ENCODE data around the gene EMC7.

EMC7 gene

DNA sequence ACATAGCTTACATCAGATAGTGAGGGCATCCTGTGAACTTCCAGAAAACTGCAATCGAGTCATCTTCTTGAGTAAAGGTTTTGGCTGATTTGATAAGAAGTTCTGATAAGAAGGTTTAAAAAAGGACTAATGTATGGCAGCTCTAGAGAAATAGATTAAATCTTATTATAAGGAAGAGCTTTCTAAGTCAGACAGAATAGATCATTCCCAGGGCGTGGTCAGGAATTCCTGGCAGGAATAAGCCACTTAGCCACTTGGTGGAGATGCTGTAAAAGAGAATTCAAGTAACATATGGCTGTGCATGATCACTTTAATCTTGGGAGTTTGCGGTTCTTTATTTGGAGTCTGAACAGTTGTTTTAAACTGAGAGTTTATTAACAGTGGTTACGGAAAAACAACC lies 17.6 kb upstream of the EMC7 start:
- no peak overlapping the region for H3K9ac ChIP-seq (ENCODE audit: low read depth, low read length)
- H3K4me1 ChIP-seq (ENCODE audit: insufficient read depth, low read length): no peaks in the 10 kb centered on the region
- H3K27me3 ChIP-seq (ENCODE audit: insufficient read depth, low read length): no peaks in the 10 kb centered on the region
- H3K9me3 ChIP-seq (ENCODE audit: insufficient read depth, low read depth, low read length): no peaks in the 10 kb centered on the region
- no peak overlapping the region for H3K4me3 ChIP-seq (ENCODE audit: low read length)
- WGBS: 84% methylated on average over 3 of the region's 4 CpGs
- no peaks in the 10 kb centered on the region for H3K36me3 ChIP-seq (ENCODE audit: insufficient read depth, low read length)
- no peak overlapping the region for H3K27ac ChIP-seq (ENCODE audit: low read depth, low read length)

DNA sequence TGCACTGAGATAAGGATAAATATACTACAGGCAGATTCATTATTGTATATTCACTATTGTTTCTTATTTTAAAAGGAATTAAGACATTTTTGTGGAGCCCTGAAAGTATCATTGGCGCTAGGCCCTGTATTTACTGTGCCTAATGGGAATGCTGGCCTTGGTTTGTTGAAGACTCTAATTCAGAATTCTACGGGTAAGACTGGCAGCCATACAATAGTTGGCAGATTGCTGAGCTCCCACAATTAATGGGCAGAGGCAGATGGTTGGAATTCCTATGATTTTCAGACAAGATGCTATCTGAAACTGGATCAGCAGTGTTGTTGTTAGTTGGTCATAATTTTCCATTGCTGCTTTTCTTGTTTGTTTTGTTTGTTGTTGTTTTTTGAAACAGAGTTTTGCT lies 15.0 kb upstream of the EMC7 start:
- Histone ChIP-seq H3K27me3 (ENCODE audit: insufficient read depth, low read length) (no peaks in the 10 kb centered on the region), H3K4me1 (ENCODE audit: insufficient read depth, low read length) (no peaks in the 10 kb centered on the region), H3K9ac (ENCODE audit: low read depth, low read length) (no peak overlapping the region), H3K27ac (ENCODE audit: low read depth, low read length) (no peak overlapping the region), H3K4me3 (ENCODE audit: low read length) (no peak overlapping the region), H3K36me3 (ENCODE audit: insufficient read depth, low read length) (no peaks in the 10 kb centered on the region), H3K9me3 (ENCODE audit: insufficient read depth, low read depth, low read length) (no peaks in the 10 kb centered on the region)
- 94% methylated on average over 2 of the region's 2 CpGs for WGBS

DNA sequence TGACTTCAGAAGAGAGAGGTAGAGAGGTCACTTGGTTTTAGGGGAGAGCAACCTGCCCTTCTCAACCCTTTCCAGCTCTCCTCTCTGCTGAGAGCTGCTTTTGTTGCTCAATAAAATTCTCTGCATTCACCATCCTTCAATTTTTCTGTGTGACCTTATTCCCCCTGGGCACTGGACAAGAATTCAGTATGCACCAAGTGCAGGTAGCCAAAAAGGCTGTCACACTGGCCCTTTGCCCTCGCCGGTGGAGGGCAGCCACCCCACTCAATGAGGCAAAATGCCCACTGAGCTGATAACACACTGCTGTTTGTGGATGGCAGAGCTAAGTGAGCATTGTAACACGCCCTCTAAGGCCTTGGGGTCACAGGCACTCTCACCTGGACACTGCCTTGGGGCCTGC lies 13.1 kb upstream of the EMC7 start:
- Histone ChIP-seq H3K36me3 (ENCODE audit: insufficient read depth, low read length) (no peaks in the 10 kb centered on the region), H3K27ac (ENCODE audit: low read depth, low read length) (no peak overlapping the region), H3K9ac (ENCODE audit: low read depth, low read length) (no peak overlapping the region), H3K9me3 (ENCODE audit: insufficient read depth, low read depth, low read length) (no peaks in the 10 kb centered on the region), H3K4me3 (ENCODE audit: low read length) (no peak overlapping the region), H3K27me3 (ENCODE audit: insufficient read depth, low read length) (no peaks in the 10 kb centered on the region), H3K4me1 (ENCODE audit: insufficient read depth, low read length) (no peaks in the 10 kb centered on the region)
- WGBS: 90% methylated on average over 3 of the region's 3 CpGs

DNA sequence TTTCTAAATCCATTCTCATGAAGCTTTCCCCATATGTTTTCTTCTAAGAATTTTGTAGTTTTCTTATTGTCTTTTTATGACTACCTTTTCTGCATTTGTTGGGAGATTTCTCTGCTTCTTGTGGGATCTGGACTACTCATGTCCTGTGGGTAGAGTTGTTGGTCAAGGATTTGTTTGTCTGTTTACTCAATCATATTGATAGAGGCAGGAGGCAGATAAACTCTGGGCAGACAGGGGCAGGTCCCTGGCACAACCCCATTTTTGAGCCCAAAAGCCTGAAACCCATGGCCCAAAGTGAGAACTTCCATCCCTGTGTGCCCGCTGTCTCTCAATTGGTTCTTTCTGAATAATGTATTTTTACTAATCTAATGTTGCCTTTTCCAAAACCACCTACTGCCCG lies 12.6 kb upstream of the EMC7 start:
- no CpG with 5 or more reads among the region's 2 CpGs for WGBS
- no peaks in the 10 kb centered on the region for H3K4me1 ChIP-seq (ENCODE audit: insufficient read depth, low read length)
- H3K36me3 ChIP-seq (ENCODE audit: insufficient read depth, low read length): no peaks in the 10 kb centered on the region
- no peak overlapping the region for H3K9ac ChIP-seq (ENCODE audit: low read depth, low read length)
- no peaks in the 10 kb centered on the region for H3K9me3 ChIP-seq (ENCODE audit: insufficient read depth, low read depth, low read length)
- no peaks in the 10 kb centered on the region for H3K27me3 ChIP-seq (ENCODE audit: insufficient read depth, low read length)
- no peak overlapping the region for H3K4me3 ChIP-seq (ENCODE audit: low read length)
- no peak overlapping the region for H3K27ac ChIP-seq (ENCODE audit: low read depth, low read length)

DNA sequence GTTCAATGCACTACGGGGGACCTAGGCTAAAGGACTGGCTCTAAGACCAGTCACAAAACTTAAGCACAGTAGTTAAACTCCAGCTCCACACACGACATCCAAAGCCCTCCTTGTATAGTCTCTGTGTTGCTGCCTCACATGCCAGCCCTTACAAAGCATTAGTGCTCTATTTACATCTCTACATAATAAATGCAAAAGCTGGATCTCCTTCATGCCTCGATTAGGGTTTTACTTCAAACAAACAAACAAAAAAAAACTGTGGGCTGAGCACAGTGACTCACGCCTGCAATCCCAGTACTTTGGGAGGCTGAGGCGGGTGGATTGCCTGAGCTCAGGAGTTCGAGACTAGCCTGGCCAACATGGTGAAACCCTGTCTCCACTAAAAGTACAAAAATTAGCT lies 9.8 kb upstream of the EMC7 start:
- H3K4me3 ChIP-seq (ENCODE audit: low read length): no peak overlapping the region
- H3K27me3 ChIP-seq (ENCODE audit: insufficient read depth, low read length): no peaks in the 10 kb centered on the region
- no peaks in the 10 kb centered on the region for H3K36me3 ChIP-seq (ENCODE audit: insufficient read depth, low read length)
- H3K27ac ChIP-seq (ENCODE audit: low read depth, low read length): no peak overlapping the region
- 70% methylated on average over 6 of the region's 6 CpGs for WGBS
- H3K4me1 ChIP-seq (ENCODE audit: insufficient read depth, low read length): no peaks in the 10 kb centered on the region
- no peak overlapping the region for H3K9ac ChIP-seq (ENCODE audit: low read depth, low read length)
- H3K9me3 ChIP-seq (ENCODE audit: insufficient read depth, low read depth, low read length): no peaks in the 10 kb centered on the region

DNA sequence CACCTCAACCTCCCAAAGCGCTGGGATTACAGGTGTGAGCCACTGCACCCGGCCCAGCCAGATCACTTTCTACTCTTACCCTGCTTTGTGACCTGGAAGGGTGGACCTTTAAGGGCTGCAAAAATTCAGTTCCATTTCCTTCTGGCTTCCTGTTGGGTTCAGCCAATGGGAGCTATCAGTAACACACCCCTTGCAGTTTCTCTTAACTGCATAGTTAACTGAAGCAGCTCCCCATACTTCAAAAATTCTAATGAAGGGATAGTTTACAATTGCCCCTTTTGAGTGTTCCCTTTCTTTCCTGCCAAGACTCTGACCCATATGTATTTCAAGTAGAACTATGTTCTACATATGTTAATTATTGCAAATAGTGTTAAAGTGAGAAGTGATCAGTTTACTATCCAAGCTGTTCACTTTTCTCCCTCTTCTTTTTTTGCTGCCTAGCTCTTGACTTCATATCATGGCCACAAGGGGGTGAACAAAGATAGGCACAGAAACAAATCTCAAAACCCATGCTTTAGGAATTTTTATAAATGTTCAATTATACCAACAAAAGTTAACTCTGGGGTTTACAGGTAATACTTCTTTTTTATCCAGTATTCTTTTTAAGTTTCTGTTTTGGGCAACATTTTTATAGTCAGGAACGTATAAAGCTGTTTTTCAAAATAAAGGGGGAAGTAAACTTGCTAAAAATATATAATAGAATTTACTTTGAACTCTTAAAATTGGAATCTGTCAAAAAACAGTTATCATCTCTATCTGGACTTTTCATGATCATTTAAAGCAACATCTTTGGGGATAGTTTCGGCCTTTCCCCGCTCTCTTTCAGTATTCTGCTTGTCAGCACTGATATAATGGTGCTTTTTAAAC lies 8.4 kb upstream of the EMC7 start:
- no peak overlapping the region for H3K27ac ChIP-seq (ENCODE audit: low read depth, low read length)
- H3K9ac ChIP-seq (ENCODE audit: low read depth, low read length): no peak overlapping the region
- no peaks in the 10 kb centered on the region for H3K4me1 ChIP-seq (ENCODE audit: insufficient read depth, low read length)
- no peaks in the 10 kb centered on the region for H3K9me3 ChIP-seq (ENCODE audit: insufficient read depth, low read depth, low read length)
- no peaks in the 10 kb centered on the region for H3K36me3 ChIP-seq (ENCODE audit: insufficient read depth, low read length)
- 88% methylated on average over 4 of the region's 5 CpGs for WGBS
- no peaks in the 10 kb centered on the region for H3K27me3 ChIP-seq (ENCODE audit: insufficient read depth, low read length)
- no peak overlapping the region for H3K4me3 ChIP-seq (ENCODE audit: low read length)

DNA sequence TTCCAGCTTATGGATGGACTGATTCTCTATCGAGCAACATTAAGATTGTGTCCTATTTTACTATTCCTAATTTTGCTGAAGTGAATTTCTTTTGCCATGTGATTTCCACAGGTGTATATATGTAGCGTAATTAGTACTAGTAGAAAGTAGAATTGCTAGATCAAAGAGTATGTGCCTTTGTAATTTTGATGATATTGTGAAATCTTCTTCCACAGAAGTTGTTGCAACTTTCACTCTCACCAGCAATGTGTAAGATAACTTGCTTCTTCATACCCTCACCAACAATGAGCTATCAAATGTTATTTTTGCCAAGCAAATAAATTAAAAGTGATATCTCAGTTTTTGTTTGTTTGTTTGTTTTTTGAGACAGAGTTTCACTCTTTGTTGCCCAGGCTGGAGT lies 5.7 kb upstream of the EMC7 start:
- 0 out of 2 replicates have a peak, but pooled peaks cover 4% of the 10 kb centered on the region for H3K4me1 ChIP-seq (ENCODE audit: insufficient read depth, low read length)
- no peaks in the 10 kb centered on the region for H3K9me3 ChIP-seq (ENCODE audit: insufficient read depth, low read depth, low read length)
- no peaks in the 10 kb centered on the region for H3K36me3 ChIP-seq (ENCODE audit: insufficient read depth, low read length)
- 97% methylated on average over 2 of the region's 2 CpGs for WGBS
- H3K27ac ChIP-seq (ENCODE audit: low read depth, low read length): no peak overlapping the region
- no peak overlapping the region for H3K9ac ChIP-seq (ENCODE audit: low read depth, low read length)
- H3K4me3 ChIP-seq (ENCODE audit: low read length): no peak overlapping the region
- no peaks in the 10 kb centered on the region for H3K27me3 ChIP-seq (ENCODE audit: insufficient read depth, low read length)

DNA sequence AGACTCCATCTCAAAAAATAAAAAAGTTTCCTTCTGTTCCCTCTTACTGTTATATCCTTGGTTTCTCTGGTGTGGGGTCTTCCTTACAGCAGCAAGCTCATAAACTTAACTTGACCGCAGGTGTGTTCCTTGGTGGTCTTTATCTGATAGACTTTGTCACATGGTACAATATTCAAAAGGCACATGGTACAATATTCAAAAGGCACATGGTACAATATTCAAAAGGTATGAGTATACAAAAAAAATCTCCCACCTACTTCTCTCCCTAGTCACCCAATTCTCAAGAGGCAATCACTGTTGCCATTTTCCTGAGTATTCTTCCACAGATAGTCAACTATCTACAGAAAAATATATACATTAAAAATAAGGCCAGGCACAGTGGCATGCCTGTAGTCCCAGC lies 4.8 kb upstream of the EMC7 start:
- no peaks in the 10 kb centered on the region for H3K27me3 ChIP-seq (ENCODE audit: insufficient read depth, low read length)
- no peak overlapping the region for H3K4me3 ChIP-seq (ENCODE audit: low read length)
- H3K36me3 ChIP-seq (ENCODE audit: insufficient read depth, low read length): no peaks in the 10 kb centered on the region
- H3K9me3 ChIP-seq (ENCODE audit: insufficient read depth, low read depth, low read length): no peaks in the 10 kb centered on the region
- 0 out of 2 replicates have a peak, but pooled peaks cover 4% of the 10 kb centered on the region for H3K4me1 ChIP-seq (ENCODE audit: insufficient read depth, low read length)
- H3K9ac ChIP-seq (ENCODE audit: low read depth, low read length): no peak overlapping the region
- WGBS: 100% methylated on average over 1 of the region's 1 CpG
- no peak overlapping the region for H3K27ac ChIP-seq (ENCODE audit: low read depth, low read length)

DNA sequence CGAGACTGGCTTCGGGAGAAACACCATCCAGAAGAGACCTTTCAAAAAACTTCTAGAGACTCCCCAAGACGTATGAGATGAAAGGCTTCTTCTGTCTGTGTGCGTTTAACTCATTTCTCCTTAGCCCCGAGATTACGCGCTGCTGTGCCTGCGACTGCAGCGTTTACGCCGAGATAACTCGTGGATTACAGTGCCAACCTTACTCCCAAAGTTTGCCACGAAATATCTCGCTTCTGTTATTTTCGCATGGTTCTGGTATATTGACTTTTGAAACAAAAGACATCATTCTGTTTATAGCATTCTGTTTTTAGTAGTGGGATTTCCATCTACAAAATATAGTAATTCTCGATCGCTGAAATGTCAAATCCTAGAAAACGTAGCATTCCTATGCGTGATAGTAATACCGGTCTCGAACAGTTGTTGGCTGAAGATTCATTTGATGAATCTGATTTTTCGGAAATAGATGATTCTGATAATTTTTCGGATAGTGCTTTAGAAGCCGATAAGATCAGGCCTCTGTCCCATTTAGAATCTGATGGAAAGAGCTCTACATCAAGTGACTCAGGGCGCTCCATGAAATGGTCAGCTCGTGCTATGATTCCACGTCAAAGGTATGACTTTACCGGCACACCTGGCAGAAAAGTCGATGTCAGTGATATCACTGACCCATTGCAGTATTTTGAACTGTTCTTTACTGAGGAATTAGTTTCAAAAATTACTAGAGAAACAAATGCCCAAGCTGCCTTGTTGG lies 688 bp upstream of the EMC7 start:
- H3K27me3 ChIP-seq (ENCODE audit: insufficient read depth, low read length): no peaks in the 10 kb centered on the region
- peak overlapping the region; percentile 57; the same call in 1 of the 2 replicates for H3K9ac ChIP-seq (ENCODE audit: low read depth, low read length)
- no peaks in the 10 kb centered on the region for H3K9me3 ChIP-seq (ENCODE audit: insufficient read depth, low read depth, low read length)
- 34% methylated on average over 28 of the region's 29 CpGs for WGBS
- no peak overlapping the region for H3K27ac ChIP-seq (ENCODE audit: low read depth, low read length)
- H3K4me3 ChIP-seq (ENCODE audit: low read length): peak overlapping the region; percentile 83
- H3K4me1 ChIP-seq (ENCODE audit: insufficient read depth, low read length): peaks cover 4% of the 10 kb centered on the region; the same call in 1 of the 2 replicates
- no peaks in the 10 kb centered on the region for H3K36me3 ChIP-seq (ENCODE audit: insufficient read depth, low read length)

DNA sequence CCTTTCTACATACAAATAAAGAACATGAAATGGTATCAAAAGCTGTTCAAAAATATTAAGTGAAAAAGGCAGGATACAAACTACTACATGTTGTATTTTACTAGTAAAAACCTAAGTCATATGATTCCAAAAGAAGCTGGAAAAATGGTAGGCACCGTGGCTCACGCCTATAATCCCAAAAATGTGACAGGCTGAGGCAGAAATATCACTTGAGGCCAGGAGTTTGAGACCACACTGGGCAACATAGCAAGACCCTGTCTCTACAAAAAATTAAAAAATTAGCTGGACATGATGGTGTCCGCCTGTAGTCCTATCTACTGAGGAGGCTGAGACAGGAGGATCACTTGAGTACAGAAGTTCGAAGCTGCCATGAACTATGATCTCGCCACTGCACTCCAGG lies 1.7 kb downstream of the EMC7 start:
- WGBS: 98% methylated on average over 5 of the region's 5 CpGs
- peaks cover 4% of the 10 kb centered on the region; the same call in 1 of the 2 replicates for H3K4me1 ChIP-seq (ENCODE audit: insufficient read depth, low read length)
- no peaks in the 10 kb centered on the region for H3K9me3 ChIP-seq (ENCODE audit: insufficient read depth, low read depth, low read length)
- peaks cover 10% of the 10 kb centered on the region for H3K36me3 ChIP-seq (ENCODE audit: insufficient read depth, low read length)
- no peak overlapping the region for H3K9ac ChIP-seq (ENCODE audit: low read depth, low read length)
- H3K27me3 ChIP-seq (ENCODE audit: insufficient read depth, low read length): no peaks in the 10 kb centered on the region
- no peak overlapping the region for H3K4me3 ChIP-seq (ENCODE audit: low read length)
- no peak overlapping the region for H3K27ac ChIP-seq (ENCODE audit: low read depth, low read length)

DNA sequence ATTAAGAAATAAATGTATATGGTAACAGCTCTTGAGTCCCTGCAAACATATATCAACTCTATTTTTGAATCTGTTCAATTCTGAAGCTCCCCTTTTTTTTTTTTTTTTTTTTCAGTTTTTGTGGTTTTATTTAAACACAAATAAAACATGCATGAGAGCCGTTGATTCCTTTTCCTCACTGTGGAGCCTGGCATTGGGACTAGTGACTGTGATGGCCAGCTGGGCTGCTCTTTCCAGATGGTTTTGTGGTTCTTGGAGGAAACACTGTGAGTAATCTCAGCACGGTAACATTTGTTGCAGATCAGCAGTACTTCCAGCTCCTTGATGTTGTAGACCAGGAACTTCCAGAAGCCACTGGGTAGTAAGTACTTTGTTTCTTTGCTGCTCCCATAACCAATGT lies 15.9 kb downstream of the EMC7 start:
- 92% methylated on average over 2 of the region's 2 CpGs for WGBS
- H3K27ac ChIP-seq (ENCODE audit: low read depth, low read length): no peak overlapping the region
- H3K9ac ChIP-seq (ENCODE audit: low read depth, low read length): no peak overlapping the region

More for the DNA sequence above, 15.9 kb downstream of the EMC7 start:
- H3K4me1 ChIP-seq (ENCODE audit: insufficient read depth, low read length): no peaks in the 10 kb centered on the region
- peaks cover 55% of the 10 kb centered on the region for H3K36me3 ChIP-seq (ENCODE audit: insufficient read depth, low read length)
- no peaks in the 10 kb centered on the region for H3K27me3 ChIP-seq (ENCODE audit: insufficient read depth, low read length)
- no peak overlapping the region for H3K4me3 ChIP-seq (ENCODE audit: low read length)
- H3K9me3 ChIP-seq (ENCODE audit: insufficient read depth, low read depth, low read length): no peaks in the 10 kb centered on the region
